Thymus (tissue), 14 donors: ENCODE data around the gene PSG6. TPM values are rescaled to one million over a fixed set of nuclear protein-coding genes. Genes with fewer than 3 reads are reported as not detected.
"Not testable (repeated sequence)": the region's sequence is repeated elsewhere in the genome, so short reads cannot be mapped to it uniquely, and the experiment has no call there.

Source experiments
- DNase-seq, 9 donors: peaks; one replicate each; pipeline ENCODE4 v3.0.0-alpha.2; 2013; ENCODE audit warnings: low spot score in 9 of 9, low read depth in 6 of 9, missing footprints in 1 of 9
- H3K27ac ChIP-seq, 2 donors: one replicate each; pipeline ENCODE4 v1.5.1; 2013; ENCODE audit warnings: control low read depth in 1 of 2, low read depth in 1 of 2, low read length in 1 of 2, mild to moderate bottlenecking in 1 of 2, moderate library complexity in 1 of 2
- H3K27me3 ChIP-seq, 2 donors: one replicate each; pipeline ENCODE4 v1.5.1; 2013; ENCODE audit warnings: low read length in 1 of 2; ENCODE audit not compliant: control insufficient read depth in 2 of 2, insufficient read depth in 1 of 2
- H3K36me3 ChIP-seq, 2 donors: one replicate each; pipeline ENCODE4 v1.5.1; 2013; ENCODE audit warnings: low read length in 1 of 2, mild to moderate bottlenecking in 1 of 2, moderate library complexity in 1 of 2; ENCODE audit not compliant: control insufficient read depth in 2 of 2, insufficient read depth in 2 of 2
- H3K4me1 ChIP-seq, 2 donors: one replicate each; pipeline ENCODE4 v1.5.1; 2013; ENCODE audit warnings: low read length in 2 of 2; ENCODE audit not compliant: control insufficient read depth in 2 of 2, insufficient read depth in 2 of 2
- H3K4me3 ChIP-seq, 2 donors: one replicate each; pipeline ENCODE4 v1.5.1; 2013; ENCODE audit warnings: low read length in 2 of 2, control low read depth in 1 of 2, mild to moderate bottlenecking in 1 of 2
- H3K9me3 ChIP-seq, 2 donors: one replicate each; pipeline ENCODE4 v1.5.1; 2013; ENCODE audit warnings: low read length in 1 of 2, mild to moderate bottlenecking in 1 of 2; ENCODE audit not compliant: control insufficient read depth in 2 of 2, insufficient read depth in 1 of 2
- WGBS: extraction: QIAGEN DNeasy Blood & Tissue Kit; methylation state at CpG from one replicate; pipeline ENCODE4 v1.1.7; 2013; 5-methylcytosine and 5-hydroxymethylcytosine counted together
- long read RNA-seq, 10 donors: transcript quantifications; one replicate each; lab custom pipeline, GENCODE V29; 2026
- polyA plus RNA-seq: library from polyadenylated mRNA; stranded (reverse); fragments of 200-250 nt; gene quantifications from one replicate; pipeline ENCODE4 v1.2.3, GENCODE V29; 2013
- total RNA-seq: library from RNA; stranded (reverse); fragments of 120-200 nt; gene quantifications from one replicate; pipeline ENCODE4 v1.2.4, GENCODE V29; 2013
- donor health status: healthy.

The PSG6 gene
- total RNA-seq = not detected
- 0.11 TPM for polyA plus RNA-seq
- long read RNA-seq, donor 1 = 0 reads
- long read RNA-seq, donor 2 = 0 reads
- long read RNA-seq, donor 3 = 0 reads
- long read RNA-seq, donor 4 = 0 reads
- long read RNA-seq, donor 5 = 0 reads
- long read RNA-seq, donor 6 = 0 reads
- long read RNA-seq, donor 7 = 0 reads
- long read RNA-seq, donor 8 = 0 reads
- long read RNA-seq, donor 9 = 0 reads
- long read RNA-seq, donor 10 = 0 reads

DNA sequence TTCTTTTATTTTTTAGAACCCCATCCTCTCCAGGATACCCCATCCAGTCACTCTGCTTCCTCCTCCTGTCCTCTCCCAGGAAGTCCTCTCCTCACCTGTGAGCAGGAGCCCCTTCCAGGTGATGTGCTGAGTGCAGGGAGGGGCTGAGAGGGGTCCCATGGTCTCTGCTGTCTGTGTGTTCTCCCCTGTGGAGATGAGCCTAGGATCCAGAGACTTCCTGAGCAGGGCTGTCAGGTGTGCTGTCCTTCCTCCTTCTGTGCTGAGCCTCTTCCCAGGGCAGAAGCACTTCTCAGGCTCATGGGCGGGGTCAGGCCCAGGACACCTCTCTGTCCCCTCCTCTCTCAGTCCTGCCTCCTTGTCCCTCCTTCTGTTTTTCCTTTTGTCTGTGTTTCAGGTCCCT, at the start of gene PSG6:
Gene PSG6 (minus strand): TSS at position 261 of the 400 bp plus-strand sequence. CDS start 102 bp downstream, at position 159.
- not testable (repeated sequence) for H3K27me3 ChIP-seq, H3K36me3 ChIP-seq, H3K4me1 ChIP-seq, H3K27ac ChIP-seq, H3K4me3 ChIP-seq, DNase-seq, H3K9me3 ChIP-seq
- 76% methylated on average over 1 of the region's 1 CpG for whole genome bisulfite sequencing

- DNase-seq = no peak
- no peaks in the 10 kb centered on the region for H3K4me1 ChIP-seq
- H3K27me3 ChIP-seq = no peaks in the 10 kb centered on the region
- no peaks in the 10 kb centered on the region for H3K9me3 ChIP-seq
- H3K27ac ChIP-seq = no peak overlapping the region
- H3K36me3 ChIP-seq = no peaks in the 10 kb centered on the region
- 88% methylated on average over 2 of the region's 2 CpGs for WGBS
- H3K4me3 ChIP-seq = no peak overlapping the region
Observed at GRCh38 chr19:42965176-42965575, 47.5 kb upstream of the PSG6 start.

- Histone ChIP-seq H3K27ac (no peak overlapping the region), H3K9me3 (no peaks in the 10 kb centered on the region), H3K4me3 (no peak overlapping the region), H3K4me1 (no peaks in the 10 kb centered on the region), H3K36me3 (no peaks in the 10 kb centered on the region), H3K27me3 (no peaks in the 10 kb centered on the region)
- 95% methylated on average over 6 of the region's 6 CpGs for WGBS
- no peak for DNase-seq
Observed at GRCh38 chr19:42961119-42961518, 43.4 kb upstream of the PSG6 start.

GRCh38 chr19:42952126-42952525, 34.4 kb upstream of the PSG6 start:
- 78% methylated on average over 4 of the region's 4 CpGs for WGBS
- not testable (repeated sequence) for H3K9me3 ChIP-seq, DNase-seq, H3K36me3 ChIP-seq, H3K4me1 ChIP-seq, H3K27ac ChIP-seq, H3K4me3 ChIP-seq, H3K27me3 ChIP-seq

DNA sequence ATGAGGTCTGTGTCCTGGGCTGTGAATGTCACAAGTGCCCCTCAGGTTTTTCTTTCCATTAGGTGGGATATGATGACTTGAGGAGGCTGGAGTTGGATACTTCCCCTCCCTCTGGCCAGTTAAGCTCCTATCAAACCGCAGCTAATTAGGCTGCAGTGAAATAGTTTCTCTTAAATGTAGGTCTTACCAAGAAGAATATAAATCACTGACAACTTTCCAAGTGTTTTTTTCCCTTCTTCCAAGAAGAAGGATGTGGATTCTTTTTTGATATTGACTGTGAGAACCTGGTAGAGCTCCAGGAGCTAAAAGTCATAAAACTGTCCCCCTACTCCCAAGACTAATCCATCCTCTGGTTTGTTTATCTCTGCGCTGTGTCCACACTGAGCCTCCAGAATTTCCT, 33.8 kb upstream of the PSG6 start:
- H3K27me3 ChIP-seq, H3K9me3 ChIP-seq, H3K4me1 ChIP-seq, H3K27ac ChIP-seq, DNase-seq, H3K4me3 ChIP-seq, H3K36me3 ChIP-seq: not testable (repeated sequence)
- 84% methylated on average over 2 of the region's 2 CpGs for WGBS

DNA sequence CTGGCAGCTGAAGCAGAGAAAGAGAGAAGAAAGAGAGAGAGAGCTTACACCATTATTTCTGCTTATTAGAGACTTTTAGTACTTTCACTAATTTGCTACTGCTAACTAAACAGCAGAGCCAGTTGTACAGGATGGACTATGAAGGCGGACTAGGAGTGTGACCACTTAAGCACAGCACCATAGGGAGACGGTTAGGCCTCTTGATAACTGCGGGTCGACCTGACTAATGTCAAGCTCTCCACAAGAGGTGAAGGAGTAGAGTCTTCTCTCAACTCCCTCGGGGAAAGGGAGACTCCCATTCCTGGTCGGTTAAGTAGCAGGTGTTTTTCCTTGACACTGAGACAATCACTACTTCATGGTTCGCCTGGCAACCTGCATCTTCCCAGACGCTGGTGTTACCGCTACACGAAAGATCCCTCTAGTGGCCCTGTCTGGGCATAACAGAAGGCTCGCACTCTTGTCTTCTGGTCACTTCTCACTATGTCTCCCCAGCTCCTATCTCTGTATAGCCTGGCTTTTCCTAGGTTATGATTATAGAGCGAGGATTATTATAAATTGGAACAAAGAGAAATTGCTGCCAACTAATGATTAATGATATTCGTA, 24.6 kb upstream of the PSG6 start:
- DNase-seq = no peak
- Histone ChIP-seq H3K36me3 (no peaks in the 10 kb centered on the region), H3K4me1 (no peaks in the 10 kb centered on the region), H3K4me3 (no peak overlapping the region), H3K9me3 (no peaks in the 10 kb centered on the region), H3K27me3 (no peaks in the 10 kb centered on the region), H3K27ac (no peak overlapping the region)
- WGBS = 41% methylated on average over 13 of the region's 13 CpGs

GRCh38 chr19:42937107-42937506, 19.4 kb upstream of the PSG6 start, which contains the start of gene PSG7:
Gene PSG7 (minus strand): TSS chr19:42937207. CDS start chr19:42937076, 131 bp downstream.
- H3K9me3 ChIP-seq, H3K27me3 ChIP-seq, H3K36me3 ChIP-seq, DNase-seq, H3K4me3 ChIP-seq, H3K4me1 ChIP-seq, H3K27ac ChIP-seq: not testable (repeated sequence)
- WGBS = 84% methylated on average over 3 of the region's 3 CpGs

GRCh38 chr19:42934726-42935125, 17.0 kb upstream of the PSG6 start:
- H3K9me3 ChIP-seq, H3K36me3 ChIP-seq, DNase-seq, H3K4me3 ChIP-seq, H3K4me1 ChIP-seq, H3K27me3 ChIP-seq, H3K27ac ChIP-seq: not testable (repeated sequence)

GRCh38 chr19:42934183-42934582, 16.5 kb upstream of the PSG6 start:
- not testable (repeated sequence) for H3K4me1 ChIP-seq, H3K4me3 ChIP-seq, H3K27ac ChIP-seq, H3K27me3 ChIP-seq, H3K9me3 ChIP-seq, DNase-seq, H3K36me3 ChIP-seq
